A673 (cell line): Measurements from ENCODE around the gene MPPED2.

ENCODE experiments used
- CTCF ChIP-seq: fragments of 300-800, 200-600 bp; sonication (generic); conservative IDR thresholded peaks from 2 replicates; pipeline ENCODE4 v1.5.1; 2017; ENCODE audit warnings: low read depth, mild to moderate bottlenecking, antibody characterized with exemption, low read length, moderate library complexity, mixed read lengths
- EZH2 ChIP-seq: fragments of 200-600 bp; sonication (generic); IDR thresholded peaks from 2 replicates; pipeline ENCODE4 v1.6.1; 2017; ENCODE audit warnings: borderline replicate concordance, low read depth, mild to moderate bottlenecking, mixed read lengths, antibody characterized with exemption, low read length; ENCODE audit not compliant: poor library complexity, severe bottlenecking

- no peak for TF ChIP-seq CTCF
- no peak for TF ChIP-seq EZH2
Measured at GRCh38 chr11:30582726-30583125, 3.4 kb downstream of the MPPED2 start.
